HepG2 (cell line): Measurements from ENCODE around the gene TTYH2. TPM values are rescaled to one million over a fixed set of nuclear protein-coding genes. Genes with fewer than 3 reads are reported as not detected.

Experiments used
- ATAC-seq: fragments of 200-7000 bp; cut with Tn5 transposase; 3 replicates; pipeline ENCODE4 v1.9.1; 2020; ENCODE audit warnings: mild to moderate bottlenecking, moderate library complexity
- BruUV-seq: library from RNA; stranded (reverse); fragments of 400-500 nt; replicated peaks from 2 replicates; lab custom pipeline; 2021; lab: Mats Ljungman, UMichigan
- CTCF ChIA-PET: fragments of 300-600 bp; formaldehyde crosslinking; extraction: SDS; loops from one replicate; lab custom pipeline; 2021; ENCODE audit warnings: low total read pairs, inconsistent platforms, low intra/inter-chr PET ratio; lab: Yijun Ruan, JAX
- POLR2A ChIA-PET: fragments of 350-600 bp; sonication (Branson Sonifier 250); formaldehyde crosslinking; loops from one replicate; lab custom pipeline; 2020; ENCODE audit warnings: antibody characterized with exemption, inconsistent platforms; lab: Yijun Ruan, JAX
- DNase-seq: peaks from one replicate; pipeline ENCODE4 v3.0.0-alpha.2; 2015; ENCODE audit warnings: low spot score
- FAIRE-seq: peaks from 3 replicates; lab custom pipeline; 2011; peaks lifted over from hg19 to GRCh38; lab: Jason Lieb, UNC
- H2AFZ ChIP-seq: one replicate; pipeline ENCODE4 v1.6.1; 2011; ENCODE audit warnings: low read length, inconsistent platforms
- H3K27ac ChIP-seq: fragments of 300-600 bp; 3 replicates; pipeline ENCODE4 v1.8.0; 2011; ENCODE audit warnings: mixed run types, mild to moderate bottlenecking, mixed read lengths, low read length, inconsistent platforms; ENCODE audit not compliant: insufficient read depth; ENCODE audit errors: extremely low read length
- H3K27me3 ChIP-seq, 2 experiments: fragments of 200-600 bp in 1 of 2; 2 replicates in 1 of 2; 3 replicates in 1 of 2; pipeline versions ENCODE4 v1.6.0 to v1.8.0; 2011; ENCODE audit warnings: low read length in 2 of 2, mild to moderate bottlenecking in 2 of 2, moderate library complexity in 2 of 2, inconsistent platforms in 1 of 2; ENCODE audit not compliant: insufficient read depth in 2 of 2, control insufficient read depth in 1 of 2
- H3K36me3 ChIP-seq, 2 experiments: fragments of 200-600 bp in 1 of 2; replicated peaks in 1 of 2; 2 replicates in 1 of 2; 3 replicates in 1 of 2; pipeline versions ENCODE4 v1.5.1 to v1.8.0; 2011; ENCODE audit warnings: low read length in 2 of 2, inconsistent platforms in 1 of 2; ENCODE audit not compliant: insufficient read depth in 2 of 2, control insufficient read depth in 1 of 2
- H3K4me1 ChIP-seq: 2 replicates; pipeline ENCODE4 v1.5.1; 2012; ENCODE audit warnings: low read length, inconsistent platforms; ENCODE audit not compliant: insufficient read depth
- H3K4me2 ChIP-seq: 2 replicates; pipeline ENCODE4 v1.6.0; 2011; ENCODE audit warnings: low read depth, low read length, inconsistent platforms
- H3K4me3 ChIP-seq, 3 experiments: fragments of 200-600 bp in 1 of 3; sonication (generic), shearing (Covaris generic) in 1 of 3; replicated peaks in 1 of 3; 2 replicates each; pipeline ENCODE4 v1.5.1; 2011 to 2016; ENCODE audit warnings: low read length in 3 of 3, inconsistent platforms in 2 of 3, low read depth in 2 of 3, mild to moderate bottlenecking in 2 of 3, control low read depth in 1 of 3, mixed read lengths in 1 of 3; ENCODE audit not compliant: insufficient read depth in 1 of 3
- H3K79me2 ChIP-seq: one replicate; pipeline ENCODE4 v1.6.1; 2011; ENCODE audit warnings: low read length, inconsistent platforms; ENCODE audit not compliant: insufficient read depth
- H3K9ac ChIP-seq: 2 replicates; pipeline ENCODE4 v1.6.0; 2011; ENCODE audit warnings: mild to moderate bottlenecking, low read depth, low read length, inconsistent platforms; ENCODE audit not compliant: insufficient read depth
- H3K9me3 ChIP-seq: 2 replicates; pipeline ENCODE4 v1.5.1; 2012; ENCODE audit warnings: mild to moderate bottlenecking, low read length
- H4K20me1 ChIP-seq: 2 replicates; pipeline ENCODE4 v1.6.0; 2011; ENCODE audit warnings: inconsistent platforms, mild to moderate bottlenecking, low read length, moderate library complexity; ENCODE audit not compliant: insufficient read depth
- ATF7 ChIP-seq, 2 experiments: fragments of 450-650 bp in 1 of 2; sonication (generic) in 1 of 2; formaldehyde crosslinking in 1 of 2; IDR thresholded peaks; 2 replicates each; pipeline versions ENCODE4 v1.4.0 to v1.6.1; 2016 to 2020; ENCODE audit warnings: antibody characterized with exemption in 1 of 2, mild to moderate bottlenecking in 1 of 2, missing genetic modification reagents in 1 of 2
- CC2D1A ChIP-seq: sonication (generic); formaldehyde crosslinking; IDR thresholded peaks from 2 replicates; pipeline ENCODE4 v1.8.1; 2023; ENCODE audit warnings: mild to moderate bottlenecking, missing genetic modification reagents
- FOXK2 ChIP-seq: fragments of 450-650 bp; IDR thresholded peaks from 2 replicates; pipeline ENCODE4 v1.6.1; 2016
- HDAC1 ChIP-seq: sonication (generic); formaldehyde crosslinking; IDR thresholded peaks from 2 replicates; pipeline ENCODE4 v1.5.1; 2020; ENCODE audit warnings: mild to moderate bottlenecking, missing genetic modification reagents
- MXD4 ChIP-seq: IDR thresholded peaks from 2 replicates; pipeline ENCODE4 v1.6.1; 2016; ENCODE audit warnings: mild to moderate bottlenecking, missing biosample characterization, missing genetic modification reagents
- PRMT3 ChIP-seq: sonication (generic); formaldehyde crosslinking; IDR thresholded peaks from 2 replicates; pipeline ENCODE4 v1.8.1; 2022; ENCODE audit warnings: low read depth, mild to moderate bottlenecking, moderate library complexity, missing genetic modification reagents, borderline replicate concordance
- ZBTB2 ChIP-seq: sonication (generic); formaldehyde crosslinking; IDR thresholded peaks from 2 replicates; pipeline ENCODE4 v1.8.0; 2022; ENCODE audit warnings: low read depth, missing genetic modification reagents
- ZNF451 ChIP-seq: sonication (generic); formaldehyde crosslinking; IDR thresholded peaks from 2 replicates; pipeline ENCODE4 v1.5.0; 2020; ENCODE audit warnings: mild to moderate bottlenecking, missing genetic modification reagents
- ZNF510 ChIP-seq: sonication (generic); formaldehyde crosslinking; IDR thresholded peaks from 2 replicates; pipeline ENCODE4 v1.4.0; 2020; ENCODE audit warnings: low read depth, mild to moderate bottlenecking, missing genetic modification reagents
- ZNF605 ChIP-seq: sonication (generic); formaldehyde crosslinking; IDR thresholded peaks from 2 replicates; pipeline ENCODE4 v1.8.0; 2022; ENCODE audit warnings: mild to moderate bottlenecking, missing genetic modification reagents
- ZNF766 ChIP-seq: sonication (generic); formaldehyde crosslinking; IDR thresholded peaks from 2 replicates; pipeline ENCODE4 v1.5.0; 2020; ENCODE audit warnings: missing genetic modification reagents, borderline replicate concordance
- ZNF782 ChIP-seq: sonication (generic); formaldehyde crosslinking; IDR thresholded peaks from 2 replicates; pipeline ENCODE4 v1.4.0; 2020; ENCODE audit warnings: missing genetic modification reagents, mild to moderate bottlenecking, borderline replicate concordance
- WGBS: methylation state at CpG from one replicate; pipeline ENCODE4 v1.1.6; 2017; ENCODE audit warnings: low lambda C conversion rate; 5-methylcytosine and 5-hydroxymethylcytosine counted together
- in situ Hi-C: cut with HindIII; loops from 2 replicates; pipeline ENCODE4 v1.10.0; 2017; ENCODE audit warnings: low pct_unique_long_range_greater_than_20kb; ENCODE audit not compliant: extremely low pct_ligation_motif_present
- intact Hi-C: fragments of 100-400 bp; cut with micrococcal nuclease; formaldehyde crosslinking; loops from one replicate; pipeline ENCODE4 v1.10.0; 2022; ENCODE audit not compliant: unreplicated experiment
- polyA plus RNA-seq, 8 experiments: library from polyadenylated mRNA; depleted of rRNA in 3 of 8; stranded (reverse) in 7 of 8; unstranded in 1 of 8; fragments of >200 nt; fragmentation: Illumina TruSeq in 4 of 8; extraction: Trizol in 4 of 8; gene quantifications; 2 replicates each; pipeline versions ENCODE4 v1.2.1 to v1.2.3, GENCODE V29; 2011 to 2016; ENCODE audit warnings: low read depth in 4 of 8, missing spikeins in 1 of 8, mixed read lengths in 1 of 8; ENCODE audit not compliant: insufficient read depth in 1 of 8
- total RNA-seq, 5 experiments: library from RNA; depleted of rRNA; stranded (reverse); fragments of >200 nt; fragmentation: Illumina TruSeq; extraction: Trizol; gene quantifications; 2 replicates each; pipeline ENCODE4 v1.2.3, GENCODE V29; 2016; ENCODE audit warnings: low read depth in 1 of 5
- TF ChIP-seq, protein P1 (sequence below): sonication (generic); formaldehyde crosslinking; IDR thresholded peaks from 2 replicates; pipeline ENCODE4 v1.4.0; 2020; ENCODE audit warnings: missing genetic modification reagents

TTYH2 gene
- total and polyA plus RNA-seq, 2 of the 13 experiments (the other 11 are each of a cell fraction or from before 2014, with no cell fraction given), result 0.77 to 0.96 TPM

DNA sequence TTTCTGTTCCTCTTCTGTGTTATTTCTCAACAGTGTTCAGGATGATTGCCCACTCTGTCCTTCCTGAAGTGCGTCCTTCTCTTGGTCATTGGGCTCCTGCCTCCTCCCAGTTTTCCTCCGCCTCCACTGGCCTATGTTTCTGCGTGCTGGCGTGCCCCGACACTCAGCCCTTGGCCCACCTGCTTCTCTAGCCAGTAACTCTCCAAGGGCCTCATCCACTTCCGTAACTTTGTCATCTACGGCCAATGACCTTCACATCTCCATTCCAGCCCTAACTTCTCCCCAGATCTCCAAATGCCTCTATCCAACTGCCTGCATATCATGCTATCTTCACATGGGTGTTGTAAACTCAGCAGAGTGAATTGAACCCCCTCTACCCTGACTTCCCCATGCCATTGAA, 49.5 kb upstream of the TTYH2 start:
- Histone ChIP-seq H3K4me2 (no peak overlapping the region), H3K9me3 (no peaks in the 10 kb centered on the region), H3K9ac (no peak overlapping the region), H4K20me1 (no peaks in the 10 kb centered on the region; the same call in 1 of the 2 replicates), H3K27ac (no peak overlapping the region), H3K4me1 (no peaks in the 10 kb centered on the region), H3K27me3 (peaks cover 8 to 46% of the 10 kb centered on the region in 2 experiments), H3K79me2 (no peaks in the 10 kb centered on the region), H3K4me3 (no peak overlapping the region), H2AFZ (no peak overlapping the region), H3K36me3 (no peaks in the 10 kb centered on the region)
- in situ Hi-C loops (no loop called here), intact Hi-C loops (no loop called here)
- TF ChIP-seq ZNF782 (CRISPR knock-in tag), result no peak
- no peak for TF ChIP-seq ZNF510
- no peak for TF ChIP-seq HDAC1
- TF ChIP-seq CC2D1A (CRISPR knock-in tag), result no peak
- no peak for TF ChIP-seq ZNF605 (CRISPR knock-in tag)
- no peak for TF ChIP-seq ZNF766 (CRISPR knock-in tag)
- no peak for DNase-seq
- ChIA-PET POLR2A (no interaction called here), CTCF (no interaction called here)
- ATAC-seq, result no peak
- BruUV-seq, result no TSS peak
- WGBS, result 9% methylated on average over 7 of the region's 7 CpGs
- FAIRE-seq, result no peak

- no peaks in the 10 kb centered on the region for H3K4me1 ChIP-seq
- POLR2A ChIA-PET, result no interaction called here
- FAIRE-seq (no peak), DNase-seq (no peak), ATAC-seq (no peak)
- no peaks in the 10 kb centered on the region for H3K36me3 ChIP-seq
- H3K4me3 ChIP-seq, result no peak overlapping the region
- peaks cover 6 to 46% of the 10 kb centered on the region in 2 experiments for H3K27me3 ChIP-seq
- H3K79me2 ChIP-seq, result no peaks in the 10 kb centered on the region
- CTCF ChIA-PET, result no interaction called here
- intact Hi-C loops (no loop called here), in situ Hi-C loops (no loop called here)
- H3K27ac ChIP-seq, result no peak overlapping the region
- no peak overlapping the region for H2AFZ ChIP-seq
- H3K4me2 ChIP-seq, result no peak overlapping the region
- no TSS peak for BruUV-seq
- no peaks in the 10 kb centered on the region; the same call in 1 of the 2 replicates for H4K20me1 ChIP-seq
- WGBS, result 20% methylated on average over 9 of the region's 9 CpGs
- no peaks in the 10 kb centered on the region for H3K9me3 ChIP-seq
- H3K9ac ChIP-seq, result no peak overlapping the region
- TF ChIP-seq ZNF451 (CRISPR knock-in tag) (no peak), MXD4 (CRISPR knock-in tag) (no peak), FOXK2 (no peak), PRMT3 (no peak), ZBTB2 (CRISPR knock-in tag) (no peak), ATF7 (IDR thresholded peaks at IDR 0.05) (0 out of 2 replicates have a peak, but pooled peaks have one; percentile 1), ATF7 (CRISPR knock-in tag; IDR thresholded peaks at IDR 0.05) (no peak)
- TF ChIP-seq, protein P1, sequence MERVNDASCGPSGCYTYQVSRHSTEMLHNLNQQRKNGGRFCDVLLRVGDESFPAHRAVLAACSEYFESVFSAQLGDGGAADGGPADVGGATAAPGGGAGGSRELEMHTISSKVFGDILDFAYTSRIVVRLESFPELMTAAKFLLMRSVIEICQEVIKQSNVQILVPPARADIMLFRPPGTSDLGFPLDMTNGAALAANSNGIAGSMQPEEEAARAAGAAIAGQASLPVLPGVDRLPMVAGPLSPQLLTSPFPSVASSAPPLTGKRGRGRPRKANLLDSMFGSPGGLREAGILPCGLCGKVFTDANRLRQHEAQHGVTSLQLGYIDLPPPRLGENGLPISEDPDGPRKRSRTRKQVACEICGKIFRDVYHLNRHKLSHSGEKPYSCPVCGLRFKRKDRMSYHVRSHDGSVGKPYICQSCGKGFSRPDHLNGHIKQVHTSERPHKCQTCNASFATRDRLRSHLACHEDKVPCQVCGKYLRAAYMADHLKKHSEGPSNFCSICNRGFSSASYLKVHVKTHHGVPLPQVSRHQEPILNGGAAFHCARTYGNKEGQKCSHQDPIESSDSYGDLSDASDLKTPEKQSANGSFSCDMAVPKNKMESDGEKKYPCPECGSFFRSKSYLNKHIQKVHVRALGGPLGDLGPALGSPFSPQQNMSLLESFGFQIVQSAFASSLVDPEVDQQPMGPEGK (CRISPR knock-in tag), result no peak
Observed at GRCh38 chr17:74164446-74165045, 48.8 kb upstream of the TTYH2 start.
